Gastrocnemius medialis (tissue), 4 donors: Measurements from ENCODE around the gene IER5. TPM values are rescaled to one million over a fixed set of nuclear protein-coding genes. Genes with fewer than 3 reads are reported as not detected.
"Not testable (repeated sequence)": the region's sequence is repeated elsewhere in the genome, so short reads cannot be mapped to it uniquely, and the experiment has no call there.

Experiments
- ATAC-seq, 2 donors: fragments of 150-250 bp; one replicate each; pipeline ENCODE4 v1.9.1; 2016
- DNase-seq, 2 donors: peaks; one replicate each; pipeline ENCODE4 v3.0.0-alpha.2; 2019
- H3K27ac ChIP-seq, 4 donors: fragments of 200-600 bp; sonication (generic); 1 replicate in 1 of 4; 2 replicates in 3 of 4; pipeline ENCODE4 v1.5.1; 2016 to 2018; ENCODE audit warnings: mild to moderate bottlenecking in 2 of 4, moderate library complexity in 1 of 4
- H3K27me3 ChIP-seq, 3 donors: fragments of 200-600 bp; sonication (generic) in 2 of 3; 1 replicate in 1 of 3; 2 replicates in 2 of 3; pipeline versions ENCODE4 v1.5.1 to v1.6.0; 2016 to 2019; ENCODE audit warnings: mild to moderate bottlenecking in 1 of 3, moderate library complexity in 1 of 3
- H3K36me3 ChIP-seq, 2 donors: fragments of 200-600 bp; sonication (generic) in 1 of 2; one replicate each; pipeline ENCODE4 v1.5.1; 2017 to 2018
- H3K4me1 ChIP-seq, 2 donors: fragments of 200-600 bp; sonication (generic) in 1 of 2; one replicate each; pipeline ENCODE4 v1.5.1; 2016 to 2017; ENCODE audit warnings: mild to moderate bottlenecking in 2 of 2
- H3K4me3 ChIP-seq, 4 donors: fragments of 200-600 bp; sonication (generic) in 3 of 4; 1 replicate in 1 of 4; 2 replicates in 3 of 4; pipeline ENCODE4 v1.5.1; 2016 to 2019; ENCODE audit warnings: mild to moderate bottlenecking in 2 of 4
- H3K9me3 ChIP-seq, 3 donors: fragments of 200-600 bp; sonication (generic) in 2 of 3; 1 replicate in 1 of 3; 2 replicates in 2 of 3; pipeline ENCODE4 v1.5.1; 2016 to 2019
- POLR2A ChIP-seq, 2 donors: fragments of 450-650 bp; IDR thresholded peaks; one replicate each; pipeline ENCODE4 v1.6.1; 2017; ENCODE audit warnings: antibody characterized with exemption in 2 of 2, mild to moderate bottlenecking in 2 of 2, moderate library complexity in 2 of 2
- in situ Hi-C, 4 donors: fragments of 200-750 bp; cut with MboI; loops; one replicate each; pipeline versions ENCODE4 v1.15.0 to v1.8.0; 2017; ENCODE audit warnings: low sequenced_read_pairs in 4 of 4
- intact Hi-C: fragments of 100-400 bp; cut with DNase I; formaldehyde crosslinking; loops from one replicate; pipeline ENCODE4 v1.15.1; 2023; ENCODE audit warnings: low total_unique reads
- total RNA-seq, 4 donors: library from RNA; depleted of rRNA; stranded (reverse); fragments of >200 nt; gene quantifications; one replicate each; pipeline versions ENCODE4 v1.1.0 to v1.2.3, GENCODE V29; 2016
- TF ChIP-seq, protein P1 (sequence below), 5 experiments: fragments of 450-650 bp in 3 of 5; fragments of 200-600 bp in 2 of 5; sonication (generic) in 2 of 5; IDR thresholded peaks in 4 of 5; conservative IDR thresholded peaks in 1 of 5; 1 replicate in 4 of 5; 2 replicates in 1 of 5; pipeline ENCODE4 v1.5.1; 2016 to 2019; ENCODE audit warnings: antibody characterized with exemption in 5 of 5, mild to moderate bottlenecking in 3 of 5, moderate library complexity in 3 of 5

Gene IER5
- total RNA-seq, 4 donors from 2014 or later, result 18.7 to 39.8 (median 26.1) TPM

DNA sequence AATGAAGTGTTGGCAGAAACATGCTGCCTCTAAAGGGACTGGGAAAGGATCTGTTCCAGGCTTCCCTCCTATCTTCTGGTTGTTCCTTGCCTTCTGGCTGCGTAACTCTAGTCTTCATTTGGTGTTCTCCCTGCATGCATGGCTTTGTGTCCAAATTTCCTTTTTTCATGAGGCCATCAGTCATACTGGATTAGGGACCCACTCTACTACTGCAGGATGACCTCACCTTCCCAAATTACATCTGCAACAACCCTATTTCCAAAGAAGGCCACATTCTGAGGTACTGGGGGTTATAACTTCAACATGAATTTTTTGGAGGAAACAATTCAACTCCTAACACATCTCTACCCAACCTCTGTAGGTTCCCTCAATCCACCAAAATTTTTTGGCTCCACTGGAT, 28.4 kb upstream of the IER5 start:
- peak overlapping the region; percentile 89 to 100 (median 94) for H3K27ac ChIP-seq
- DNase-seq, result no peak
- no peaks in the 10 kb centered on the region for H3K9me3 ChIP-seq
- no peak for TF ChIP-seq POLR2A (IDR thresholded peaks at IDR 0.05)
- TF ChIP-seq, protein P1, sequence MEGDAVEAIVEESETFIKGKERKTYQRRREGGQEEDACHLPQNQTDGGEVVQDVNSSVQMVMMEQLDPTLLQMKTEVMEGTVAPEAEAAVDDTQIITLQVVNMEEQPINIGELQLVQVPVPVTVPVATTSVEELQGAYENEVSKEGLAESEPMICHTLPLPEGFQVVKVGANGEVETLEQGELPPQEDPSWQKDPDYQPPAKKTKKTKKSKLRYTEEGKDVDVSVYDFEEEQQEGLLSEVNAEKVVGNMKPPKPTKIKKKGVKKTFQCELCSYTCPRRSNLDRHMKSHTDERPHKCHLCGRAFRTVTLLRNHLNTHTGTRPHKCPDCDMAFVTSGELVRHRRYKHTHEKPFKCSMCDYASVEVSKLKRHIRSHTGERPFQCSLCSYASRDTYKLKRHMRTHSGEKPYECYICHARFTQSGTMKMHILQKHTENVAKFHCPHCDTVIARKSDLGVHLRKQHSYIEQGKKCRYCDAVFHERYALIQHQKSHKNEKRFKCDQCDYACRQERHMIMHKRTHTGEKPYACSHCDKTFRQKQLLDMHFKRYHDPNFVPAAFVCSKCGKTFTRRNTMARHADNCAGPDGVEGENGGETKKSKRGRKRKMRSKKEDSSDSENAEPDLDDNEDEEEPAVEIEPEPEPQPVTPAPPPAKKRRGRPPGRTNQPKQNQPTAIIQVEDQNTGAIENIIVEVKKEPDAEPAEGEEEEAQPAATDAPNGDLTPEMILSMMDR (IDR thresholded peaks at IDR 0.05 in 4 of 5, conservative IDR thresholded peaks at IDR 0.05 in 1 of 5), result no peak
- H3K4me1 ChIP-seq, result peaks cover 36 to 46% of the 10 kb centered on the region in 2 donors
- no peak overlapping the region for H3K4me3 ChIP-seq
- H3K36me3 ChIP-seq, result no peaks in the 10 kb centered on the region
- no peaks in the 10 kb centered on the region for H3K27me3 ChIP-seq
- in situ Hi-C loops, result no loop called here
- ATAC-seq, result no peak
- intact Hi-C loops, result no loop called here

DNA sequence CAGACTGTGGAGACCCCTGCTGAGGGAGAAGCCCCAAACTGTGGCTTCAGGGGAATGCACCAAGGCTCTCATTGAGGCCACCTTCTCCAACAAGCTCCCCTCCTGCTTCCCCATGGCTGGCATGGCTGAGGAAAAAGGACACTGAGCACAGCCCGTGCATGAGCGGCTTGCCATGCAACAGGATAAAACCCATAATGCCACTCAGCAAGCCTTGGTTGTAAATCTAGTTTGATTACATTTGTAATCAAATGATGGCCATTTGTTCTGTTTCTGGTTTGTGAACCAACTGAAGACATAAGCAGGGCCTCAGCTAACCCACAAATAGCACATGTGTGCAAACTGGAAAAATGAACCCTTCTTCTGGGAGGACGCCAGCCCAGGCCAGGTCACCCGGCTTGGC, 27.6 kb upstream of the IER5 start:
- peak overlapping the region; percentile 89 to 100 (median 94) for H3K27ac ChIP-seq
- in situ Hi-C loops, result not testable (repeated sequence)

DNA sequence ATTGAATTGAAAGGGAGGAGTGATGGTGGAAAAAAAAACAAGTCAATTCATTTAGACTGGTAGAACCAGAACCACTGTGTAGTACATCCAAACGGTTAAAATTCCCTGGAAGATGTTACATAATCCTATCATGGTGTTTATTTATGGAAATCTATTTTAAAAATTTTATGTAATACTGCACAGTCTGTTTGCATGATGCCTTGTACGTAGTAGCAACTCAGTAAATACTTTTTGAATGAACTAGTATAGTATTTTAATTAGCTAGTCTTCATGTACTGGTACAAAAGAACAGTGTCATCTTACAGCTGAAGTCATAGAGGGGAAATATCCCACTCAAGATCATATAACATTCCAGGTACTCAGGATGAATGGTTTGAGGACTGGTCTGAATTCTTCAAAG, 27.0 kb upstream of the IER5 start:
- DNase-seq (no peak), ATAC-seq (peak; percentile 80 to 83)
- peaks cover 36 to 46% of the 10 kb centered on the region in 2 donors for H3K4me1 ChIP-seq
- in situ Hi-C loops, result no loop called here
- no peaks in the 10 kb centered on the region for H3K27me3 ChIP-seq
- H3K36me3 ChIP-seq, result no peaks in the 10 kb centered on the region
- peak overlapping the region; percentile 89 to 100 (median 94) for H3K27ac ChIP-seq
- H3K9me3 ChIP-seq, result no peaks in the 10 kb centered on the region
- H3K4me3 ChIP-seq, result peak overlapping the region; percentile 37 to 44 (median 42)
- TF ChIP-seq, protein P1 (IDR thresholded peaks at IDR 0.05 in 4 of 5, conservative IDR thresholded peaks at IDR 0.05 in 1 of 5), result no peak
- peak in 1 of 2 donors; percentile 27 for TF ChIP-seq POLR2A (IDR thresholded peaks at IDR 0.05)
- intact Hi-C loops, result loop anchor here (1.0 kb wide), 1 partner anchor 92 kb away; no protein-coding TSS in a partner anchor

More for the DNA sequence above, 27.6 kb upstream of the IER5 start:
- H3K9me3 ChIP-seq, H3K4me3 ChIP-seq, DNase-seq, H3K36me3 ChIP-seq, H3K27me3 ChIP-seq: not testable (repeated sequence)
- intact Hi-C loops, result loop anchor here (1.0 kb wide), 1 partner anchor 92 kb away; no protein-coding TSS in a partner anchor
- peak; percentile 21 to 47 for ATAC-seq
- H3K4me1 ChIP-seq, result peaks cover 36 to 46% of the 10 kb centered on the region in 2 donors

DNA sequence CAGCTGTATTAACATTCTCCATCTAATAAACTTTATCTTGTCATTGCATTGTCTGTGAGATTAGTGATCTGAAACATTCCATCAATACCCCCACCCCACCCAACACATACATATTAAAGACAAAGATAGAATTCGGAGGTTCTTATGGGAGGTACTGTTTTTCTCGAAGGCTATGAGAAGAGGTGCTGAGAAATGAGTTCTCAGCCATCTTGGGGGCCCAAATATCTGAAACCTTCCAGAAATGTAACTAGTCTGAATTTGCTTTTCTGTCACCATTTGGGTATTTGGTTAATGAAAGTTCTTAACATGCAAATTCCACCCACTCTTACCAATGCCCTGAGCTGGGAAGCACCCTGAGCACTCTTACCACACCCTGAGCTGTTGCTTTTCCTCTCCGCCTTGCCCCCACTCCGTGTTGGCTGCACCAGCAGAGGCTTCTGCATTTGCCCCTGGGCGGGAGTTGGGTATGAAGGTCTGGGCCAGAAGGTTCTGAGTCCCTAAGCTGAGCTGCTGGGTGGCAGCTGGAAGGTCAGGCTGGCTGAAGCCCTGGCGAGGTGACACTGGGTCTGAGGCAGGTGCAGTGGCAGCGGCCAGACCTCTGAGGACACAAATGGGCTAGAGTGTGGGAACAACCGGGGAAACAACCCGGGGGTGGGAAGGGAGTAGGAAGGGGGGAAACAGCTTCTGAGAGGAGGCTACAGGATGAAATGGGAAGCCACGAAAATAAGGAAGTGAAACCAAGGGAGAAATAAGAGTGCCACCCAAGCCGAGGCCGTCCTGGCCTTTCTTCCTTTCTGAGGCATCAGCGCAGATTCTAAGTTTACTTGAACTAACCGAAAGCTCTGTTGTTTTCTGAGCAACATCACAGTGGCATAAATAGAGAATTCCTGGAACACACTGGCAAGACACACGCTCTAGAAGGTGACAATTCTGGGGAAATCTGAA, 26.3 kb upstream of the IER5 start:
- H3K36me3 ChIP-seq, result no peaks in the 10 kb centered on the region
- intact Hi-C loops (loop anchor here (1.0 kb wide), 2 partner anchors 50 to 91 kb away; no protein-coding TSS in a partner anchor), in situ Hi-C loops (no loop called here)
- ATAC-seq (peak; percentile 64 to 74), DNase-seq (peak; percentile 74 to 90)
- TF ChIP-seq, protein P1 (IDR thresholded peaks at IDR 0.05 in 4 of 5, conservative IDR thresholded peaks at IDR 0.05 in 1 of 5), result no peak
- TF ChIP-seq POLR2A (IDR thresholded peaks at IDR 0.05), result peak; percentile 34 to 52
- H3K4me1 ChIP-seq, result peaks cover 35 to 44% of the 10 kb centered on the region in 2 donors
- peak overlapping the region; percentile 89 to 100 (median 94) for H3K27ac ChIP-seq
- H3K9me3 ChIP-seq, result no peaks in the 10 kb centered on the region
- H3K4me3 ChIP-seq, result peak overlapping the region; percentile 37 to 47 (median 42)
- no peaks in the 10 kb centered on the region for H3K27me3 ChIP-seq

DNA sequence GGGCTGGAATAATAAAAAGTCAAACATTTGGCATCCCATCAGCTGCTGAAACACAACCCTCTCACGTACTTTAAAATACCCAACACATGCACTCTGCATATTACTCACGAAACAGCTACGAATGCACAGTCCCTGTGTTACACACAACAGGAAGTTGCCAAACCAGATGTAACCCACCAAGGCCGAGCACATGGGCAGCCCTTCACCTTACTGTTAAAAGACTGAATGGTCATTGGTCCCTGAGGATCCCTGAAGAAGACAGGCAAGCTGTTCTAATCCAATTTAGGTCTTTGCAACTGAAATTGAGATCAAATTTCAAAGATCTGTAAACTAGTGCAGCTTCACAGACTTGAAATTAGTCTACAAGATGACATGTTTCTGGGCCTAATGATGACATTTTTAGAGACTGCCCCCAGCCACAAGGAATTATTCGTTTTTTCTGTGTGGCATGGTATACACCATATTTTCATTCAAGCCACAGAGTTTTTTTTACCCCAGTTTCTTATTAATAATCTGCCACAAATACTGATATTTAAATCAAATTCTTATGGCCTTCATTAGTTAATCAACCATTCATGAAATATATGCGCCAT, 25.6 kb upstream of the IER5 start:
- Histone ChIP-seq H3K4me1 (peaks cover 28 to 38% of the 10 kb centered on the region in 2 donors), H3K36me3 (no peaks in the 10 kb centered on the region), H3K9me3 (no peaks in the 10 kb centered on the region), H3K27me3 (no peaks in the 10 kb centered on the region), H3K4me3 (peak overlapping the region; percentile 37 to 47 (median 42)), H3K27ac (peak overlapping the region; percentile 89 to 100 (median 94))
- intact Hi-C loops (loop anchor here (1.0 kb wide), 2 partner anchors 25 to 49 kb away; partner anchors contain the start of gene IER5), in situ Hi-C loops (no loop called here)
- ATAC-seq (peak; percentile 65 to 73), DNase-seq (peak; percentile 42 to 66)
- TF ChIP-seq, protein P1 (IDR thresholded peaks at IDR 0.05 in 4 of 5, conservative IDR thresholded peaks at IDR 0.05 in 1 of 5), result no peak
- peak in 1 of 2 donors; percentile 25 for TF ChIP-seq POLR2A (IDR thresholded peaks at IDR 0.05)
